HepG2 (cell line): ENCODE results near the gene APEX1. TPM values are rescaled to one million over a fixed set of nuclear protein-coding genes. Genes with fewer than 3 reads are reported as not detected.

Source experiments
- AHR ChIP-seq: IDR thresholded peaks from 2 replicates; pipeline ENCODE4 v1.6.1; 2018; ENCODE audit warnings: missing genetic modification reagents, missing compliant biosample characterization
- EEA1 ChIP-seq: sonication (generic); formaldehyde crosslinking; IDR thresholded peaks from 2 replicates; pipeline ENCODE4 v1.5.1; 2020; ENCODE audit warnings: mild to moderate bottlenecking, missing genetic modification reagents, borderline replicate concordance
- FOXM1 ChIP-seq: sonication (generic); formaldehyde crosslinking; IDR thresholded peaks from 2 replicates; pipeline ENCODE4 v1.5.0; 2020; ENCODE audit warnings: missing genetic modification reagents
- FOXO1 ChIP-seq: sonication (generic); formaldehyde crosslinking; IDR thresholded peaks from 2 replicates; pipeline ENCODE4 v1.4.0; 2020; ENCODE audit warnings: missing genetic modification reagents
- GFI1 ChIP-seq: sonication (generic); formaldehyde crosslinking; IDR thresholded peaks from 2 replicates; pipeline ENCODE4 v1.5.0; 2020; ENCODE audit warnings: missing genetic modification reagents, mild to moderate bottlenecking, borderline replicate concordance
- MED1 ChIP-seq: sonication (generic); formaldehyde crosslinking; IDR thresholded peaks from 2 replicates; pipeline ENCODE4 v1.4.0; 2020; ENCODE audit warnings: missing genetic modification reagents
- NONO ChIP-seq, 2 experiments: fragments of 450-650 bp in 1 of 2; sonication (generic) in 1 of 2; formaldehyde crosslinking in 1 of 2; IDR thresholded peaks in 1 of 2; conservative IDR thresholded peaks in 1 of 2; 2 replicates each; pipeline versions ENCODE4 v1.6.1 to v1.8.0; 2017 to 2022; ENCODE audit warnings: mild to moderate bottlenecking in 1 of 2, missing genetic modification reagents in 1 of 2, moderate library complexity in 1 of 2
- ZNF446 ChIP-seq: sonication (generic); formaldehyde crosslinking; IDR thresholded peaks from 2 replicates; pipeline ENCODE4 v1.5.0; 2020; ENCODE audit warnings: mild to moderate bottlenecking, missing genetic modification reagents
- ZSCAN29 ChIP-seq: sonication (generic); formaldehyde crosslinking; conservative IDR thresholded peaks from 2 replicates; pipeline ENCODE4 v1.4.0; 2020; ENCODE audit warnings: mild to moderate bottlenecking, missing genetic modification reagents
- polyA plus RNA-seq, 8 experiments: library from polyadenylated mRNA; depleted of rRNA in 3 of 8; stranded (reverse) in 7 of 8; unstranded in 1 of 8; fragments of >200 nt; fragmentation: Illumina TruSeq in 4 of 8; extraction: Trizol in 4 of 8; gene quantifications; 2 replicates each; pipeline versions ENCODE4 v1.2.1 to v1.2.3, GENCODE V29; 2011 to 2016; ENCODE audit warnings: low read depth in 4 of 8, missing spikeins in 1 of 8, mixed read lengths in 1 of 8; ENCODE audit not compliant: insufficient read depth in 1 of 8
- total RNA-seq, 5 experiments: library from RNA; depleted of rRNA; stranded (reverse); fragments of >200 nt; fragmentation: Illumina TruSeq; extraction: Trizol; gene quantifications; 2 replicates each; pipeline ENCODE4 v1.2.3, GENCODE V29; 2016; ENCODE audit warnings: low read depth in 1 of 5
- TF ChIP-seq, protein P1 (sequence below): sonication (generic); formaldehyde crosslinking; IDR thresholded peaks from 2 replicates; pipeline ENCODE4 v1.4.0; 2020; ENCODE audit warnings: mild to moderate bottlenecking, missing genetic modification reagents
- TF ChIP-seq, protein P2 (sequence below): sonication (generic); formaldehyde crosslinking; IDR thresholded peaks from 2 replicates; pipeline ENCODE4 v1.4.0; 2020; ENCODE audit warnings: mild to moderate bottlenecking, missing genetic modification reagents
- TF ChIP-seq, protein P3 (sequence below): sonication (generic); formaldehyde crosslinking; IDR thresholded peaks from 2 replicates; pipeline ENCODE4 v1.4.0; 2020; ENCODE audit warnings: low read depth, missing genetic modification reagents
- TF ChIP-seq, protein P4 (sequence below): IDR thresholded peaks from 2 replicates; pipeline ENCODE4 v1.6.1; 2016; ENCODE audit warnings: low read depth

The APEX1 gene
- total and polyA plus RNA-seq, 2 of the 13 experiments (the other 11 are each of a cell fraction or from before 2014, with no cell fraction given) = 171 to 405 TPM

DNA sequence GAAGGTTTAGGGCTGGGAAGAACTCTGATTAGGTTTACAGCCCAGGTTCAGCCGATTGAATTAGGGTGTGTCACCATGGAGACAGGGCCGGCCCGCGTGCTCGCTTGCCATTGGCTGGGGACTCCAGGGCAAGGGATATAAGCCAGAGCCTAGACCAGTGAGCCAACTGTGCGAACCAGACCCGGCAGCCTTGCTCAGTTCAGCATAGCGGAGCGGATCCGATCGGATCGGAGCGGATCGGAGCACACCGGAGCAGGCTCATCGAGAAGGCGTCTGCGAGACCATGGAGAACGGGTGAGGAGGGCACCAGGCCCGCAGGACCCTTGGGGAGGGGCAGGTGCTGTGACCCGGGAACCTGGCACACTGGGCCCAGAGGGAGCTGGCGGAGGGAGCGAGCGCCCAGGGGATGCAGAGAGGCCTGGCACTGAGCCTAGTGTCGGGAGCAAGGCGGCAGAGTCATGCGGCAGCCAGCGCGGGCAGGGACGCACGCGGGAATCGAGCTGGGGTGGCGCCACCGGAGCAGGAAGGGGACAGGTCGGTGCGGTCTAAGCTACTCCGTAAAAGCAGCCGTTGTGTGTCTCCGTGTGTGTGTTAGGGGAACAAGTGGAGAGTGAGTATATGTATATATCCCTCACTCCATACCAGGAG lies 14.3 kb downstream of the APEX1 start, which contains the start of gene PNP (continued):
- TF ChIP-seq, protein P1, sequence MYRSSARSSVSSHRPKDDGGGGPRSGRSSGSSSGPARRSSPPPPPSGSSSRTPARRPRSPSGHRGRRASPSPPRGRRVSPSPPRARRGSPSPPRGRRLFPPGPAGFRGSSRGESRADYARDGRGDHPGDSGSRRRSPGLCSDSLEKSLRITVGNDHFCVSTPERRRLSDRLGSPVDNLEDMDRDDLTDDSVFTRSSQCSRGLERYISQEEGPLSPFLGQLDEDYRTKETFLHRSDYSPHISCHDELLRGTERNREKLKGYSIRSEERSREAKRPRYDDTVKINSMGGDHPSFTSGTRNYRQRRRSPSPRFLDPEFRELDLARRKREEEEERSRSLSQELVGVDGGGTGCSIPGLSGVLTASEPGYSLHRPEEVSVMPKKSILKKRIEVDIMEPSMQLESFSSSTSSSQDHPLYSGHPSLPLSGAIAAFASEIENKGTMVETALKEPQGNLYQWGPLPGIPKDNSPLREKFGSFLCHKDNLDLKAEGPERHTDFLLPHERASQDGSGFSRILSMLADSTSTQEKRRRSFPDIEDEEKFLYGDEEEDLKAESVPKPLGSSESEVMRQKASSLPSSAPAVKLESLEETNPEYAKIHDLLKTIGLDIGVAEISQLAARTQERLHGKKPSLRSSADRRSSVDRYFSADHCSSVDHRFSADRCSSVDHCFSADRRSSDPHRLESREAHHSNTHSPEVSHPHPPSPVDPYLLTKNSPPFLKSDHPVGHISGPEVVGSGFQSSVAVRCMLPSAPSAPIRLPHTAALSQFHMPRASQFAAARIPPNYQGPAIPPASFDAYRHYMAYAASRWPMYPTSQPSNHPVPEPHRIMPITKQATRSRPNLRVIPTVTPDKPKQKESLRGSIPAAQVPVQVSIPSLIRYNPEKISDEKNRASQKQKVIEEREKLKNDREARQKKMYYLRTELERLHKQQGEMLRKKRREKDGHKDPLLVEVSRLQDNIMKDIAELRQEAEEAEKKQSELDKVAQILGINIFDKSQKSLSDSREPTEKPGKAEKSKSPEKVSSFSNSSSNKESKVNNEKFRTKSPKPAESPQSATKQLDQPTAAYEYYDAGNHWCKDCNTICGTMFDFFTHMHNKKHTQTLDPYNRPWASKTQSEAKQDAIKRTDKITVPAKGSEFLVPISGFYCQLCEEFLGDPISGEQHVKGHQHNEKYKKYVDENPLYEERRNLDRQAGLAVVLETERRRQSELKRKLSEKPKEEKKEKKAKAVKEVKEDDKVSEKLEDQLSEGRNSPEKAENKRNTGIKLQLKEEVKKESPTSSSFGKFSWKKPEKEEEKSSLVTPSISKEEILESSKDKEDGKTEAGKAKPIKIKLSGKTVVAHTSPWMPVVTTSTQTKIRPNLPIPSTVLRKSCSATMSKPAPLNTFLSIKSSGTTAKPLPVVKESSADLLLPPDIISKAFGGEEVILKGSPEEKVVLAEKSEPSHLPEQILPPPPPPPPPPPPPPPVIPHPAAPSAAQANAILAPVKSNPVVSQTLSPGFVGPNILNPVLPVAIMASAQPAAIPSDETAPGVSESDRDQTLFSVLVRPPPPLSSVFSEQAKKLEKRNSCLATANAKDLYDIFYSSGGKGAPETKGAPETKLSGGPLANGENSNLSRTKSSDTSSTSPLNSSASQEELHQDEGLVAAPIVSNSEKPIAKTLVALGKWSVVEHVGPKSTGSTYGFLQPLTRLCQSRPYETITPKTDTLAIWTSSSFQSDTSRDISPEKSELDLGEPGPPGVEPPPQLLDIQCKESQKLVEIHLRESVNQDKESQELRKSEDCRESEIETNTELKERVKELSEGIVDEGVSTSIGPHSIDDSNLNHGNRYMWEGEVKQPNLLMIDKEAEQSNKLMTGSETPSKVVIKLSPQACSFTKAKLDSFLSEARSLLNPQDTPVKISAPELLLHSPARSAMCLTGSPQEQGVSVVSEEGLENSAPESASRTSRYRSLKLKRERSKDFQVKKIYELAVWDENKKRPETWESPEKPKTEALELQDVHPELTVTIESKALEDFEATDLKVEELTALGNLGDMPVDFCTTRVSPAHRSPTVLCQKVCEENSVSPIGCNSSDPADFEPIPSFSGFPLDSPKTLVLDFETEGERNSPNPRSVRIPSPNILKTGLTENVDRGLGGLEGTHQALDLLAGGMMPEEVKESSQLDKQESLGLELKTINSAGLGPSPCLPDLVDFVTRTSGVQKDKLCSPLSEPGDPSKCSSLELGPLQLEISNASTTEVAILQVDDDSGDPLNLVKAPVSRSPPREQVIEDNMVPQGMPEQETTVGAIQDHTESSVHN (CRISPR knock-in tag) = peak; percentile 44; the same call in 1 of the 2 replicates
- TF ChIP-seq ZSCAN29 (peak; percentile 96), FOXO1 (CRISPR knock-in tag) (peak; percentile 61), NONO (IDR thresholded peaks at IDR 0.05) (no peak), NONO (CRISPR knock-in tag; conservative IDR thresholded peaks at IDR 0.05) (peak; percentile 97), ZNF446 (peak; percentile 10; the same call in 1 of the 2 replicates), EEA1 (peak; percentile 74), MED1 (peak; percentile 48), GFI1 (CRISPR knock-in tag) (peak; percentile 64; the same call in 1 of the 2 replicates), AHR (CRISPR knock-in tag) (peak; percentile 88; the same call in 1 of the 2 replicates), FOXM1 (CRISPR knock-in tag) (no peak)
- TF ChIP-seq, protein P2, sequence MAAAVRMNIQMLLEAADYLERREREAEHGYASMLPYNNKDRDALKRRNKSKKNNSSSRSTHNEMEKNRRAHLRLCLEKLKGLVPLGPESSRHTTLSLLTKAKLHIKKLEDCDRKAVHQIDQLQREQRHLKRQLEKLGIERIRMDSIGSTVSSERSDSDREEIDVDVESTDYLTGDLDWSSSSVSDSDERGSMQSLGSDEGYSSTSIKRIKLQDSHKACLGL (CRISPR knock-in tag) = peak; percentile 74
- TF ChIP-seq, protein P3, sequence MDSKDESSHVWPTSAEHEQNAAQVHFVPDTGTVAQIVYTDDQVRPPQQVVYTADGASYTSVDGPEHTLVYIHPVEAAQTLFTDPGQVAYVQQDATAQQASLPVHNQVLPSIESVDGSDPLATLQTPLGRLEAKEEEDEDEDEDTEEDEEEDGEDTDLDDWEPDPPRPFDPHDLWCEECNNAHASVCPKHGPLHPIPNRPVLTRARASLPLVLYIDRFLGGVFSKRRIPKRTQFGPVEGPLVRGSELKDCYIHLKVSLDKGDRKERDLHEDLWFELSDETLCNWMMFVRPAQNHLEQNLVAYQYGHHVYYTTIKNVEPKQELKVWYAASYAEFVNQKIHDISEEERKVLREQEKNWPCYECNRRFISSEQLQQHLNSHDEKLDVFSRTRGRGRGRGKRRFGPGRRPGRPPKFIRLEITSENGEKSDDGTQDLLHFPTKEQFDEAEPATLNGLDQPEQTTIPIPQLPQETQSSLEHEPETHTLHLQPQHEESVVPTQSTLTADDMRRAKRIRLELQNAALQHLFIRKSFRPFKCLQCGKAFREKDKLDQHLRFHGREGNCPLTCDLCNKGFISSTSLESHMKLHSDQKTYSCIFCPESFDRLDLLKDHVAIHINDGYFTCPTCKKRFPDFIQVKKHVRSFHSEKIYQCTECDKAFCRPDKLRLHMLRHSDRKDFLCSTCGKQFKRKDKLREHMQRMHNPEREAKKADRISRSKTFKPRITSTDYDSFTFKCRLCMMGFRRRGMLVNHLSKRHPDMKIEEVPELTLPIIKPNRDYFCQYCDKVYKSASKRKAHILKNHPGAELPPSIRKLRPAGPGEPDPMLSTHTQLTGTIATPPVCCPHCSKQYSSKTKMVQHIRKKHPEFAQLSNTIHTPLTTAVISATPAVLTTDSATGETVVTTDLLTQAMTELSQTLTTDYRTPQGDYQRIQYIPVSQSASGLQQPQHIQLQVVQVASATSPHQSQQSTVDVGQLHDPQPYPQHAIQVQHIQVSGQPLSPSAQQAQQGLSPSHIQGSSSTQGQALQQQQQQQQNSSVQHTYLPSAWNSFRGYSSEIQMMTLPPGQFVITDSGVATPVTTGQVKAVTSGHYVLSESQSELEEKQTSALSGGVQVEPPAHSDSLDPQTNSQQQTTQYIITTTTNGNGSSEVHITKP (CRISPR knock-in tag) = peak; percentile 67; the same call in 1 of the 2 replicates
- TF ChIP-seq, protein P4, sequence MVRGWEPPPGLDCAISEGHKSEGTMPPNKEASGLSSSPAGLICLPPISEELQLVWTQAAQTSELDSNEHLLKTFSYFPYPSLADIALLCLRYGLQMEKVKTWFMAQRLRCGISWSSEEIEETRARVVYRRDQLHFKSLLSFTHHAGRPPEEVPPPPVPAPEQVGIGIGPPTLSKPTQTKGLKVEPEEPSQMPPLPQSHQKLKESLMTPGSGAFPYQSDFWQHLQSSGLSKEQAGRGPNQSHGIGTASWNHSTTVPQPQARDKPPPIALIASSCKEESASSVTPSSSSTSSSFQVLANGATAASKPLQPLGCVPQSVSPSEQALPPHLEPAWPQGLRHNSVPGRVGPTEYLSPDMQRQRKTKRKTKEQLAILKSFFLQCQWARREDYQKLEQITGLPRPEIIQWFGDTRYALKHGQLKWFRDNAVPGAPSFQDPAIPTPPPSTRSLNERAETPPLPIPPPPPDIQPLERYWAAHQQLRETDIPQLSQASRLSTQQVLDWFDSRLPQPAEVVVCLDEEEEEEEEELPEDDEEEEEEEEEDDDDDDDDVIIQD = 0 out of 2 replicates have a peak, but pooled peaks have one; percentile 49
